Stimulated activated memory B cell treated with anti-CD40 and anti-IgM and Interleukin-4, amounts not matched to agents 10 μg/mL and 1 μg/mL and 100 μg/mL, for 72 hours (primary cell): Measurements from ENCODE around the gene WDR46.
"Not testable (repeated sequence)": the region's sequence is repeated elsewhere in the genome, so short reads cannot be mapped to it uniquely, and the experiment has no call there.

Experiments
- ATAC-seq: fragments of 150-1000 bp; cut with Tn5 transposase; 2 replicates; pipeline ENCODE4 v1.10.0; 2021
- H3K27ac Mint-ChIP-seq: one replicate; pipeline ENCODE4 v1.8.0; 2022; ENCODE audit warnings: mild to moderate bottlenecking, mixed read lengths
- H3K27me3 Mint-ChIP-seq: one replicate; pipeline ENCODE4 v1.8.0; 2022; ENCODE audit warnings: mixed read lengths
- H3K36me3 Mint-ChIP-seq: one replicate; pipeline ENCODE4 v1.8.0; 2022; ENCODE audit warnings: mixed read lengths
- H3K4me1 Mint-ChIP-seq: one replicate; pipeline ENCODE4 v1.8.0; 2022; ENCODE audit warnings: mixed read lengths
- H3K4me3 Mint-ChIP-seq: one replicate; pipeline ENCODE4 v1.8.0; 2022; ENCODE audit warnings: mild to moderate bottlenecking, moderate library complexity, mixed read lengths
- H3K9me3 Mint-ChIP-seq: one replicate; pipeline ENCODE4 v1.8.0; 2022; ENCODE audit warnings: mixed read lengths

The WDR46 gene

GRCh38 chr6:33297956-33298772 lies 9.1 kb upstream of the WDR46 start:
- peak; percentile 54 for ATAC-seq
- Mint-ChIP-seq H3K9me3 (no peaks in the 10 kb centered on the region), H3K4me3 (peak overlapping the region; percentile 99), H3K36me3 (peaks cover 35% of the 10 kb centered on the region), H3K27ac (peak overlapping the region; percentile 94), H3K4me1 (peaks cover 51% of the 10 kb centered on the region), H3K27me3 (no peaks in the 10 kb centered on the region)

GRCh38 chr6:33297406-33297955 lies 8.4 kb upstream of the WDR46 start:
- H3K27ac Mint-ChIP-seq = peak overlapping the region; percentile 94
- ATAC-seq = no peak
- peaks cover 35% of the 10 kb centered on the region for H3K36me3 Mint-ChIP-seq
- H3K4me1 Mint-ChIP-seq = peaks cover 51% of the 10 kb centered on the region
- H3K4me3 Mint-ChIP-seq = peak overlapping the region; percentile 68
- H3K9me3 Mint-ChIP-seq = no peaks in the 10 kb centered on the region
- H3K27me3 Mint-ChIP-seq = no peaks in the 10 kb centered on the region

GRCh38 chr6:33296797-33297405 lies 7.9 kb upstream of the WDR46 start:
- Mint-ChIP-seq H3K9me3 (no peaks in the 10 kb centered on the region), H3K4me1 (peaks cover 51% of the 10 kb centered on the region), H3K27me3 (no peaks in the 10 kb centered on the region), H3K36me3 (peaks cover 37% of the 10 kb centered on the region), H3K4me3 (peak overlapping the region; percentile 68), H3K27ac (peak overlapping the region; percentile 94)
- no peak for ATAC-seq

GRCh38 chr6:33295621-33296369 lies 6.8 kb upstream of the WDR46 start:
- H3K9me3 Mint-ChIP-seq = no peaks in the 10 kb centered on the region
- H3K27me3 Mint-ChIP-seq = no peaks in the 10 kb centered on the region
- H3K36me3 Mint-ChIP-seq = peaks cover 34% of the 10 kb centered on the region
- H3K4me1 Mint-ChIP-seq = peaks cover 49% of the 10 kb centered on the region
- ATAC-seq = no peak
- no peak overlapping the region for H3K4me3 Mint-ChIP-seq
- H3K27ac Mint-ChIP-seq = no peak overlapping the region

- Mint-ChIP-seq H3K27me3 (no peaks in the 10 kb centered on the region), H3K4me1 (peaks cover 49% of the 10 kb centered on the region), H3K9me3 (no peaks in the 10 kb centered on the region), H3K4me3 (no peak overlapping the region), H3K27ac (no peak overlapping the region), H3K36me3 (peaks cover 26% of the 10 kb centered on the region)
- no peak for ATAC-seq
These were observed 5.2 kb upstream of the WDR46 start for GRCh38 chr6:33294086-33294823.

GRCh38 chr6:33292996-33293682 lies 4.1 kb upstream of the WDR46 start:
- Mint-ChIP-seq H3K4me3 (no peak overlapping the region), H3K4me1 (peaks cover 48% of the 10 kb centered on the region), H3K36me3 (peaks cover 32% of the 10 kb centered on the region), H3K27ac (no peak overlapping the region), H3K27me3 (no peaks in the 10 kb centered on the region), H3K9me3 (no peaks in the 10 kb centered on the region)
- ATAC-seq = no peak

GRCh38 chr6:33290459-33290858 lies 1.4 kb upstream of the WDR46 start:
- ATAC-seq = no peak
- H3K4me1 Mint-ChIP-seq = peaks cover 47% of the 10 kb centered on the region
- H3K27ac Mint-ChIP-seq = peak overlapping the region; percentile 87
- H3K9me3 Mint-ChIP-seq = no peaks in the 10 kb centered on the region
- H3K4me3 Mint-ChIP-seq = peak overlapping the region; percentile 98
- peaks cover 45% of the 10 kb centered on the region for H3K36me3 Mint-ChIP-seq
- no peaks in the 10 kb centered on the region for H3K27me3 Mint-ChIP-seq

GRCh38 chr6:33289784-33290315 lies 811 bp upstream of the WDR46 start:
- peaks cover 43% of the 10 kb centered on the region for H3K36me3 Mint-ChIP-seq

GRCh38 chr6:33288141-33288920 lies 708 bp downstream of the WDR46 start:
- Mint-ChIP-seq H3K4me1 (peaks cover 46% of the 10 kb centered on the region), H3K27me3 (no peaks in the 10 kb centered on the region), H3K27ac (peak overlapping the region; percentile 87), H3K9me3 (no peaks in the 10 kb centered on the region), H3K4me3 (peak overlapping the region; percentile 98), H3K36me3 (peaks cover 43% of the 10 kb centered on the region)
- peak; percentile 2 for ATAC-seq

More at GRCh38 chr6:33289784-33290315, 811 bp upstream of the WDR46 start:
- Mint-ChIP-seq H3K27me3 (no peaks in the 10 kb centered on the region), H3K4me1 (peaks cover 46% of the 10 kb centered on the region), H3K4me3 (peak overlapping the region; percentile 98), H3K27ac (peak overlapping the region; percentile 87), H3K9me3 (no peaks in the 10 kb centered on the region)
- ATAC-seq = peak; percentile 2

GRCh38 chr6:33286946-33287914 lies 1.8 kb downstream of the WDR46 start:
- peak overlapping the region; percentile 87 for H3K27ac Mint-ChIP-seq
- ATAC-seq = no peak
- peaks cover 48% of the 10 kb centered on the region for H3K36me3 Mint-ChIP-seq

GRCh38 chr6:33285214-33285613 lies 3.8 kb downstream of the WDR46 start:
- Mint-ChIP-seq H3K36me3 (peaks cover 39% of the 10 kb centered on the region), H3K4me1 (peaks cover 47% of the 10 kb centered on the region)
- ATAC-seq, H3K27me3 Mint-ChIP-seq, H3K9me3 Mint-ChIP-seq, H3K4me3 Mint-ChIP-seq, H3K27ac Mint-ChIP-seq: not testable (repeated sequence)

More at GRCh38 chr6:33286946-33287914, 1.8 kb downstream of the WDR46 start:
- H3K4me3 Mint-ChIP-seq = peak overlapping the region; percentile 98
- no peaks in the 10 kb centered on the region for H3K27me3 Mint-ChIP-seq
- H3K9me3 Mint-ChIP-seq = no peaks in the 10 kb centered on the region
- peaks cover 46% of the 10 kb centered on the region for H3K4me1 Mint-ChIP-seq

GRCh38 chr6:33280539-33280938 lies 8.5 kb downstream of the WDR46 start:
- Mint-ChIP-seq H3K9me3 (no peaks in the 10 kb centered on the region), H3K36me3 (peaks cover 30% of the 10 kb centered on the region), H3K27ac (peak overlapping the region; percentile 60), H3K4me3 (no peak overlapping the region), H3K4me1 (peaks cover 57% of the 10 kb centered on the region), H3K27me3 (no peaks in the 10 kb centered on the region)
- ATAC-seq = no peak
